ENCODE data around the gene SETD1B.
"Not testable (repeated sequence)": the region's sequence is repeated elsewhere in the genome, so short reads cannot be mapped to it uniquely, and the experiment has no call there.

SETD1B gene

DNA sequence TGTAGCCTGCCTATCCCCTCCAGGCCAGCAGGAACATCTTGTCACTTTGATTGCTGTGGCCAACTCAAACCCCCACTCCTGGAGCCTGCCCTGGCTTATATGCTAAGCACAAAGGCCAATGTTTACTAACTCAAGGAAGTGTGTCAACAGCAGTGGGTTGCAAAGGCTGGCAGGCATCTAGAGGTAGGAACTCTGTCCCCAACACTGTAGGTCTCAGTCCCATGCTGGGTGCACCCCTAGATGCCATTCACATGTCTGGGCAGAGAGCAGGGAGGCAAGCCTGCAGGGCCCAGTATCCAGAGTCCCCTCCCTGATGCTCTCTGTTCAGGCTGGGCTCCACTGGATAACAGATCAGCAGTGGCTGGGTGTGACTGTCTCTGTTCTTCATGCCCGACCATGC, 56.4 kb downstream of the SETD1B start:
- DNase-seq, result no peak

DNA sequence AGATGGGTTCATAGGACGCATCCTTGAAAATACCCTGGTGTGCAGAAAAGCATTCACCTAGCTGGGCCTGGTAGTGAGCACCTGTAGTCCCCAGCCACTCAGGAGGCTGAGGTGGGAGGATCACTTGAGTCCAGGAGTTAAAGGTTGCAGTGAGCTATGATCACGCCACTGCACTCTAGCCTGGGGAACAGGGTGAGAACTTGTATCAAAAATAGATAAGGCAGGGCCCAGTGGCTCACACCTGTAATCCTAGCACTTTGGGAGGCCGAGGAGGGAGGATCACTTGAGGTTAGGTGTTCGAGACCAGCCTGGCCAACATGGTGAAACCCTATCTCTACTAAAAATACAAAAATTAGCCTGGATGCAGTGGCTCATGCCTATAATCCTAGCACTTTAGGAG, 56.9 kb downstream of the SETD1B start:
- not testable (repeated sequence) for DNase-seq

DNA sequence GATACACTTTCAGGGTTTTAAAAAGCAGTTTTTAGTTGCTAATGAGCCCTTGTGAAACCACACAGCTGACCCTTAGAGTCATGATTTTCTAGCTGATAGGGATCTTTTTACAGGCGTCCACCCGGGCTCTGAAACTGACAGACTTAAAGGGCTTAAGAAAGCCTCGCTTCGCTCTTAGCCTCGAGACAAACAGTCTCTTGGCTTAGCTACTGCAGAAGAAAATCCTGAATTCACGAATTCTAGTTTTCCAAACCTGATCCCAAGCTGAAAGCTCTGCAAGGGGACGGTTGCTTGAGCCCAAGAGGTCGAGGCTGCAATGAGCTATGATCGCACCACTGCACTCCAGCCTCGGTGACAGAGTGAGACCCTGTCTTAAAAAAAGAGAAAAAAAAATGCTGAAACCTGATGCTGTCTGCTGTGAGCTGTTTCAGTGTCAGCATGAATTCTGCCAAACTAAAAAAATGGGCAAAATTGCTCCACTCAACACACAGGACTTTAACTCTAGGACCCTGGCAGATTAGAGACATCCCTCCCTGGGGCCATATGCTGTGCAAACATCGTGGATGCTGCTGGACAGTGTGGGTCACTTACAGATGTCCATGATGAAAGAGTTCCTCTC, 57.9 kb downstream of the SETD1B start:
- DNase-seq, result no peak

DNA sequence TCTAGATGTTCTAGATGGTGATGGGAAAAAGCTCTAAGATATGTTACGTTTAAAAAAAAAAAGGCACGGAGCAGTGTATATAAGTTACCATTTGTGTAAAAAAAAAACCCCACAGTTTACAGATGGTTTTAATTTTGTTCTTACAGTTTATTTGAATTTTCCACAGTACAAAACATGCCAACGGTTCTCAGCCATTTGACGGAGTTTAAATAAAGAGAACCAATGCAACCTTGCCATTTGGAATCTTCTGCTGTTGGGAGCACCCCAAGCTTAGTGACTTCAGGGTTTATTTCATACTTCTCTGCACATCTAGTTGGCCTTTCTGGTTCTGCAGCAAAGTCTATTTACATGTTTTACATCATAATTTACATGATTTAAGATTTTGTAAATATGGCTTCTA, 62.5 kb downstream of the SETD1B start:
- DNase-seq, result no peak

GRCh38 chr12:121869229-121869628, 65.4 kb downstream of the SETD1B start:
- not testable (repeated sequence) for DNase-seq

DNA sequence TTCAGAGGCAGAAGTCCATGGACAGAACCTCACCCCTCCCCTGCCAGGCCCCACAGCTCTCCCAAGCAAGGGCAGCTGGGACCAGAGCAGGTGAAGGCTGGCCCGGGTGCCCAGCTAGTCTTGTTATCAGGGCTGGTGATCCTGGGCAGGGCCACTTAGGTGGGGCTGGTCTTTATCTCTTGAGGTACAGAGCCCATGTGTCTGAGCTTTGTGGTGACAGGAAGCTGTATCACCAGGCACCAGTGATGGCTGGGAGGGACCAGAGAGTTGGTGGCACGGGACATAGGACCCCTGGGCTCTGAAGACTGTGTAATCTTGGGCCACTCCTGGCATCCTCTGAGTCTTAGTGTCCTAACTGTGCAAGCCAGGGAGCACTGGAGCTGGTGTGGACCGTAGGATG, 67.7 kb downstream of the SETD1B start:
- no peak for DNase-seq

- no peak for DNase-seq
Observed at GRCh38 chr12:121872546-121873215, 68.9 kb downstream of the SETD1B start.

GRCh38 chr12:121873216-121873569, 69.4 kb downstream of the SETD1B start:
- DNase-seq, result no peak

GRCh38 chr12:121874071-121874470, 70.3 kb downstream of the SETD1B start:
- no peak for DNase-seq

DNA sequence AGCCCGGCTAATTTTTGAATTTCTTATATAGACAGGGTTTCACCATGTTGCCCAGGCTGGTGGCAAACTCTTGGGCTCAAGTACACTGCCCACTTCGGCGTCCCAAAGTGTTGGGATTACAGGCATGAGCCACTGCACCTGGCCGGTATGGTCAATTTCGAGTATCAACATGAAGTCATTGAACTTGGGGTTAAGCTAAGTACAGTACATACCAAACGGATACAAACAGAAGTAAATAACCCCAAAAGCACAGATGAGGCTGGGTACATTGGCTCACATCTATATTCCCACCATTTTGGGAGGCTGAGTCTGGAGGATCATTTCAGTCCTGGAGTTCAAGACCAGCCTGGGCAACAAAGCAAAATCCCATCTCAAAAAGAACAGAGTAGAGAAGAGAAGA, 71.8 kb downstream of the SETD1B start:
- DNase-seq, result no peak

DNA sequence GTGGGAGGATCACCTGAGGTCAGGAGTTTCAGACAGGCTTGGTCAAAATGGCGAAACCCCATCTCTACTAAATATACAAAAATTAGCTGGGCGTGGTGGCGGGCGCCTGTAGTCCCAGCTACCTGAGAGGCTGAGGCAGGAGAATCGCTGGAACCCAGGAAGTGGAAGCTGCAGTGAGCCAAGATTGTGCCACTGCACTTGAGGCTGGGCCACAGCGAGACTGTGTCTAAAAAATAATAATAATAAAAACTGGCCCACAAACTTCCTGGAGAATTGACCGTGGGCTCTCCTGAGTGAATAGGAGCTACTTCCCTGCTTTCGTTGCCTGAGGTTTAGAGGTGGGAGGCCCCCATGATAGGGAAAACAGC, 72.3 kb downstream of the SETD1B start:
- not testable (repeated sequence) for DNase-seq

All from NCI-H2107 (cell line).